Colonic mucosa (tissue), 4 donors: ENCODE results near the gene AHCYL1. TPM values are rescaled to one million over a fixed set of nuclear protein-coding genes. Genes with fewer than 3 reads are reported as not detected.

ENCODE experiments used
- DNase-seq: peaks from one replicate; pipeline ENCODE4 v3.0.0-alpha.2; 2020
- H3K27ac ChIP-seq: fragments of 200-600 bp; one replicate; pipeline ENCODE4 v1.8.0; 2021
- H3K27me3 ChIP-seq: fragments of 200-600 bp; one replicate; pipeline ENCODE4 v1.8.0; 2021
- H3K36me3 ChIP-seq: fragments of 200-600 bp; one replicate; pipeline ENCODE4 v1.8.0; 2021
- H3K4me1 ChIP-seq: fragments of 200-600 bp; one replicate; pipeline ENCODE4 v1.8.0; 2021; ENCODE audit warnings: mild to moderate bottlenecking
- H3K4me3 ChIP-seq: fragments of 200-600 bp; one replicate; pipeline ENCODE4 v1.8.0; 2021
- H3K9ac ChIP-seq, 2 donors: one replicate each; pipeline ENCODE4 v1.7.0; 2013; ENCODE audit warnings: control low read depth in 2 of 2, low read depth in 2 of 2, low read length in 2 of 2
- H3K9me3 ChIP-seq: fragments of 200-600 bp; one replicate; pipeline ENCODE4 v1.8.0; 2021
- intact Hi-C: fragments of 100-400 bp; cut with DNase I; formaldehyde crosslinking; loops from one replicate; pipeline ENCODE4 v1.14.1; 2022
- total RNA-seq, 2 donors: library from RNA; stranded (reverse); fragmentation: NEBNext Ultra II Directional in 1 of 2; extraction: Animal tissue kit (Norgen Biotek cat#: 25700) in 1 of 2; gene quantifications; one replicate each; pipeline ENCODE4 v1.2.1, GENCODE V29; 2021
- TF ChIP-seq, protein P1 (sequence below): fragments of 200-600 bp; IDR thresholded peaks from one replicate; pipeline ENCODE4 v1.8.0; 2022; ENCODE audit warnings: antibody characterized with exemption, mild to moderate bottlenecking
- donor health status: healthy.
- donor health status: DM: no; HTN: no; CAD: no.
- donor health status: DM: no; HTN: no; CAD: no.

AHCYL1 gene
- total RNA-seq, 2 donors from 2014 or later = 108 to 115 TPM

GRCh38 chr1:109979489-109980091 lies 5.0 kb upstream of the AHCYL1 start:
- no peak overlapping the region for H3K4me3 ChIP-seq
- intact Hi-C loops = loop anchor here (5.0 to 10.0 kb wide), 4 partner anchors 52 to 435 kb away; partner anchors contain the start of gene GNAI3
- no peaks in the 10 kb centered on the region for H3K36me3 ChIP-seq
- no peaks in the 10 kb centered on the region for H3K9me3 ChIP-seq
- peaks cover 11% of the 10 kb centered on the region for H3K4me1 ChIP-seq
- DNase-seq = peak; percentile 35
- no peaks in the 10 kb centered on the region for H3K27me3 ChIP-seq
- H3K9ac ChIP-seq = no peak overlapping the region
- TF ChIP-seq, protein P1, sequence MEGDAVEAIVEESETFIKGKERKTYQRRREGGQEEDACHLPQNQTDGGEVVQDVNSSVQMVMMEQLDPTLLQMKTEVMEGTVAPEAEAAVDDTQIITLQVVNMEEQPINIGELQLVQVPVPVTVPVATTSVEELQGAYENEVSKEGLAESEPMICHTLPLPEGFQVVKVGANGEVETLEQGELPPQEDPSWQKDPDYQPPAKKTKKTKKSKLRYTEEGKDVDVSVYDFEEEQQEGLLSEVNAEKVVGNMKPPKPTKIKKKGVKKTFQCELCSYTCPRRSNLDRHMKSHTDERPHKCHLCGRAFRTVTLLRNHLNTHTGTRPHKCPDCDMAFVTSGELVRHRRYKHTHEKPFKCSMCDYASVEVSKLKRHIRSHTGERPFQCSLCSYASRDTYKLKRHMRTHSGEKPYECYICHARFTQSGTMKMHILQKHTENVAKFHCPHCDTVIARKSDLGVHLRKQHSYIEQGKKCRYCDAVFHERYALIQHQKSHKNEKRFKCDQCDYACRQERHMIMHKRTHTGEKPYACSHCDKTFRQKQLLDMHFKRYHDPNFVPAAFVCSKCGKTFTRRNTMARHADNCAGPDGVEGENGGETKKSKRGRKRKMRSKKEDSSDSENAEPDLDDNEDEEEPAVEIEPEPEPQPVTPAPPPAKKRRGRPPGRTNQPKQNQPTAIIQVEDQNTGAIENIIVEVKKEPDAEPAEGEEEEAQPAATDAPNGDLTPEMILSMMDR = no peak
- H3K27ac ChIP-seq = no peak overlapping the region

- H3K4me3 ChIP-seq = no peak overlapping the region
- no peaks in the 10 kb centered on the region for H3K27me3 ChIP-seq
- intact Hi-C loops = loop anchor here (5.0 to 10.0 kb wide), 3 partner anchors 263 to 436 kb away; partner anchors contain the start of gene GNAI3
- no peaks in the 10 kb centered on the region for H3K9me3 ChIP-seq
- TF ChIP-seq, protein P1 = peak; percentile 47
- no peak overlapping the region for H3K9ac ChIP-seq
- H3K27ac ChIP-seq = no peak overlapping the region
- peak; percentile 62 for DNase-seq
- H3K4me1 ChIP-seq = peaks cover 11% of the 10 kb centered on the region
- H3K36me3 ChIP-seq = no peaks in the 10 kb centered on the region
Measured at GRCh38 chr1:109980324-109981003, 4.1 kb upstream of the AHCYL1 start.

- DNase-seq = peak; percentile 34
- intact Hi-C loops = loop anchor here (5.0 to 10.0 kb wide), 3 partner anchors 264 to 436 kb away; partner anchors contain the start of gene GNAI3
- H3K27me3 ChIP-seq = no peaks in the 10 kb centered on the region
- no peaks in the 10 kb centered on the region for H3K9me3 ChIP-seq
- TF ChIP-seq, protein P1 = no peak
- H3K36me3 ChIP-seq = no peaks in the 10 kb centered on the region
- no peak overlapping the region for H3K4me3 ChIP-seq
- H3K9ac ChIP-seq = no peak overlapping the region
- peaks cover 14% of the 10 kb centered on the region for H3K4me1 ChIP-seq
- H3K27ac ChIP-seq = no peak overlapping the region
Measured at GRCh38 chr1:109981004-109981335, 3.6 kb upstream of the AHCYL1 start.

- Histone ChIP-seq H3K27ac (peak overlapping the region; percentile 91), H3K36me3 (no peaks in the 10 kb centered on the region), H3K4me3 (no peak overlapping the region), H3K27me3 (no peaks in the 10 kb centered on the region), H3K9me3 (no peaks in the 10 kb centered on the region), H3K4me1 (peaks cover 19% of the 10 kb centered on the region), H3K9ac (no peak overlapping the region)
- intact Hi-C loops = loop anchor here (1.0 to 10.0 kb wide), 4 partner anchors 206 to 439 kb away; partner anchors contain the start of gene GNAI3
- no peak for DNase-seq
- TF ChIP-seq, protein P1 = no peak
Measured at GRCh38 chr1:109983380-109984189, 980 bp upstream of the AHCYL1 start.

DNA sequence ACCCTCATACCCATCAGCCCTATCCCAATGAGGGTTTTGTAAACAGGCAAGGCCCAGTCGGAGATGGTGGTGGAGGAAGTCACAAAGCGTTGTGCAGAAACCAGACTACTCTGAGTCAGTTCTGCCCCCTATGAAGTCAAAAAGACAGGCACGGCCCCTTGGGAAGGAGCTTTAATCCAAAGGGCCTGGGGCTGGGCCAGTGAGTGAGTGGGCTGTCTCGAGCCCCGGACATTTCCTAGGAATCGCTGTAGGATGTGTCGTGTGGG lies 442 bp upstream of the AHCYL1 start:
- Histone ChIP-seq H3K4me1 (peaks cover 19% of the 10 kb centered on the region), H3K9ac (no peak overlapping the region)
- intact Hi-C loops = loop anchor here (1.0 to 10.0 kb wide), 4 partner anchors 207 to 439 kb away; partner anchors contain the start of gene GNAI3

More for the DNA sequence above, 442 bp upstream of the AHCYL1 start:
- H3K27me3 ChIP-seq = no peaks in the 10 kb centered on the region
- H3K36me3 ChIP-seq = no peaks in the 10 kb centered on the region
- H3K27ac ChIP-seq = peak overlapping the region; percentile 91
- H3K9me3 ChIP-seq = no peaks in the 10 kb centered on the region
- TF ChIP-seq, protein P1 = no peak
- H3K4me3 ChIP-seq = no peak overlapping the region
- no peak for DNase-seq
